OCI-LY7 (cell line): ENCODE measurements around the gene TMEM126A. TPM values are rescaled to one million over a fixed set of nuclear protein-coding genes. Genes with fewer than 3 reads are reported as not detected.

Experiments
- BruUV-seq: library from RNA; stranded (reverse); fragments of 400-500 nt; replicated peaks from 2 replicates; lab custom pipeline; 2021; lab: Mats Ljungman, UMichigan
- CTCF ChIA-PET: fragments of 300-600 bp; sonication (Branson Sonifier 250); formaldehyde crosslinking; loops from one replicate; lab custom pipeline; 2022; ENCODE audit warnings: antibody characterized with exemption; ENCODE audit not compliant: unreplicated experiment; lab: Charles Lee
- POLR2A ChIA-PET: fragments of 300-600 bp; sonication (Branson Sonifier 250); formaldehyde crosslinking; loops from one replicate; lab custom pipeline; 2022; ENCODE audit warnings: antibody characterized with exemption; lab: Charles Lee
- DNase-seq: peaks from one replicate; pipeline ENCODE4 v3.0.0-alpha.2; 2015; ENCODE audit warnings: low spot score
- H2AFZ ChIP-seq: fragments of 200-600 bp; sonication (generic), shearing (Covaris generic); 2 replicates; pipeline ENCODE4 v1.6.1; 2014; ENCODE audit warnings: mild to moderate bottlenecking, antibody characterized with exemption, low read length, moderate library complexity
- H3K27ac ChIP-seq: fragments of 200-600 bp; sonication (generic); 2 replicates; pipeline ENCODE4 v1.5.1; 2014; ENCODE audit warnings: mixed run types, low read depth, mild to moderate bottlenecking, moderate library complexity, low read length, inconsistent platforms; ENCODE audit not compliant: poor library complexity, severe bottlenecking
- H3K36me3 ChIP-seq: fragments of 200-600 bp; sonication (generic); 2 replicates; pipeline ENCODE4 v1.6.1; 2014; ENCODE audit warnings: mild to moderate bottlenecking, antibody characterized with exemption, low read length, moderate library complexity, mixed read lengths; ENCODE audit not compliant: insufficient read depth
- H3K4me1 ChIP-seq: fragments of 200-600 bp; sonication (generic); 2 replicates; pipeline ENCODE4 v1.5.1; 2014; ENCODE audit warnings: mild to moderate bottlenecking, low read length; ENCODE audit not compliant: insufficient read depth, poor library complexity, severe bottlenecking
- H3K4me2 ChIP-seq: fragments of 200-600 bp; sonication (generic); 2 replicates; pipeline ENCODE4 v1.6.1; 2014; ENCODE audit warnings: mild to moderate bottlenecking, low read length
- H3K4me3 ChIP-seq: fragments of 200-600 bp; sonication (generic); 2 replicates; pipeline ENCODE4 v1.5.1; 2014; ENCODE audit warnings: mild to moderate bottlenecking, low read depth, low read length; ENCODE audit not compliant: poor library complexity, severe bottlenecking
- H3K79me2 ChIP-seq: fragments of 200-600 bp; sonication (generic); 2 replicates; pipeline ENCODE4 v1.6.1; 2016; ENCODE audit warnings: low read depth, mild to moderate bottlenecking, low read length, moderate library complexity, mixed read lengths; ENCODE audit not compliant: insufficient read depth
- H3K9me2 ChIP-seq: fragments of 200-600 bp; sonication (generic); 2 replicates; pipeline ENCODE4 v1.6.1; 2016; ENCODE audit warnings: mild to moderate bottlenecking, low read length, mixed read lengths; ENCODE audit not compliant: insufficient read depth
- H3K9me3 ChIP-seq: fragments of 200-600 bp; sonication (generic); 2 replicates; pipeline ENCODE4 v1.6.1; 2014; ENCODE audit warnings: mild to moderate bottlenecking, mixed run types, low read length, mixed read lengths
- H4K20me1 ChIP-seq: fragments of 200-600 bp; sonication (generic); 2 replicates; pipeline ENCODE4 v1.6.1; 2014; ENCODE audit warnings: mild to moderate bottlenecking, antibody characterized with exemption, low read length, moderate library complexity, mixed read lengths; ENCODE audit not compliant: insufficient read depth
- CTCF ChIP-seq: fragments of 200-600 bp; sonication (generic); conservative IDR thresholded peaks from 2 replicates; pipeline ENCODE4 v1.5.1; 2014; ENCODE audit warnings: mild to moderate bottlenecking, antibody characterized with exemption, low read length, moderate library complexity, mixed read lengths
- EZH2phosphoT487 ChIP-seq: fragments of 200-600 bp; sonication (generic); IDR thresholded peaks from 2 replicates; pipeline ENCODE4 v1.6.1; 2018; ENCODE audit warnings: low read depth, borderline replicate concordance, mild to moderate bottlenecking, mixed run types, antibody characterized with exemption, low read length, moderate library complexity, mixed read lengths
- intact Hi-C: fragments of 100-400 bp; cut with micrococcal nuclease; formaldehyde crosslinking; loops from one replicate; pipeline ENCODE4 v1.10.0; 2022; ENCODE audit not compliant: unreplicated experiment
- total RNA-seq, 2 experiments: library from RNA; depleted of rRNA in 1 of 2; stranded (reverse); fragments of >200 nt in 1 of 2; shearing (Covaris generic) in 1 of 2; gene quantifications; 2 replicates each; pipeline ENCODE4 v1.2.3, GENCODE V29; 2014 to 2022

Gene TMEM126A
- total RNA-seq, 2 experiments from 2014 or later = 16.8 to 25.6 TPM

DNA sequence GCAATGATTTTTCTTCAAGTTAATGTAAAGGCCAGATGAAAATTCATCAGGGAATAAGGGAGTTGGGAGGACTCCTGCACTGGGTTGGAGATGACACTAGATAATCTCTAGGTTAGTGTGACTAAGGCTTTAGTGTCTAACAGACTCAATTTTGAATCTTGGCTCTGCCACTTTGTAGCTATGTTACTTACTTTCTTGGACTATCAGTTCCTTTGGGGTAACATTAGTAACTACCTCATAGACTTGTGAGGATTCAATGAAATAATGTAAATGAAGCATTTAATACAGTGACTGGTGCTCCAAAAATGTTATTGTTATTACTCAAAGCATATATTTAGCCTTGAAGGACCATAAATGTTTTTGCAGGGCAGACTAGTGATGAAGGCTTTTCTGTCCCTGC, 47.8 kb downstream of the TMEM126A start:
- Histone ChIP-seq H3K79me2 (no peaks in the 10 kb centered on the region), H3K4me2 (no peak overlapping the region), H3K36me3 (no peaks in the 10 kb centered on the region), H3K27ac (no peak overlapping the region), H3K9me3 (no peaks in the 10 kb centered on the region), H3K9me2 (no peaks in the 10 kb centered on the region), H3K4me3 (no peak overlapping the region), H4K20me1 (no peaks in the 10 kb centered on the region), H3K4me1 (no peaks in the 10 kb centered on the region), H2AFZ (no peak overlapping the region)
- intact Hi-C loops = loop anchor here (10.0 kb wide), 1 partner anchor 129 kb away; no protein-coding TSS in a partner anchor
- ChIA-PET POLR2A (interaction anchor here (1.4 kb wide), 1 partner anchor 28 kb away, joined by 3 read pairs; no protein-coding TSS in a partner anchor), CTCF (no interaction called here)
- BruUV-seq = no TSS peak
- DNase-seq = no peak
- no peak for TF ChIP-seq CTCF
- TF ChIP-seq EZH2phosphoT487 = no peak

DNA sequence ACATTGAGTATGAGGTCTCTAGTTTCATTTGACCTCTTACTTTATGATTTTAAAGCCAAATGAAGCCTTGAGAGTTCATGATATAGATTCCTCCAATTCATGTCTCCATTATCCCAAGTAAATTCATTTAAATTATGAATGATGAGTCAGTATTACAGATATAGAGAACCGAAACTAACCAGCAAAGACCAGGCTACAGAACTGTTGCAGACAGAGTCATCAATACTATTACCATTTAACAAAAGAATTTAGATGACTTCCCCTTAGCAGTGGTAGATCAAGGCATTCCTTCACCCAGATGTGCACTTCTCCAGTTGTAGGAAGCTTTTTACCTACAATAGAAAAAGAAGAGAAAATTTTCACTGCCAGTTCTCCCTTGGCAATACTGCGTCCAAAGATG, 50.0 kb downstream of the TMEM126A start:
- H3K9me2 ChIP-seq = no peaks in the 10 kb centered on the region
- no peaks in the 10 kb centered on the region for H4K20me1 ChIP-seq
- CTCF ChIA-PET = no interaction called here
- no peaks in the 10 kb centered on the region for H3K9me3 ChIP-seq
- no peak overlapping the region for H2AFZ ChIP-seq
- H3K36me3 ChIP-seq = no peaks in the 10 kb centered on the region
- no peak overlapping the region for H3K4me3 ChIP-seq
- H3K4me1 ChIP-seq = no peaks in the 10 kb centered on the region
- no peak for TF ChIP-seq CTCF
- no peak for TF ChIP-seq EZH2phosphoT487
- intact Hi-C loops = loop anchor here (10.0 kb wide), 1 partner anchor 127 kb away; no protein-coding TSS in a partner anchor
- POLR2A ChIA-PET = interaction anchor here (1.2 kb wide), 1 partner anchor 100 kb away, joined by 3 read pairs; no protein-coding TSS in a partner anchor
- no TSS peak for BruUV-seq
- H3K4me2 ChIP-seq = no peak overlapping the region
- DNase-seq = no peak
- H3K79me2 ChIP-seq = no peaks in the 10 kb centered on the region
- H3K27ac ChIP-seq = no peak overlapping the region

DNA sequence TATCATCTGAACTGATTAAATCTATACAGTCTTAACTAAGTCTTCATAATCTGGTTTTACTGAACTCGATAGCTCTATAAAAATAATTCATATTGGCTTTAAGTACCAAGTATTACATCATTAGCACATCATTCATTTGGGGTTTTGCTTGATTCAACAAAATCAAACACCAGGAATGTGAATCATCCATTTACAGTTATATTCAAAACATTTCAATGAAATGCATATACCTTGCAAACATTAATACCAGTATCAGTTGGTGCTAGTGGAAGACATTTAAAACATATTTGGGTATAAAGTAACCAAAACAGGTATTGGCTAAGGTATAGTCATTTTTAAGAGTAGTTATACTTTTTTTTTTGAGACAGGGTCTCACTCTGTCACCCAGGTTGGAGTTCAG, 50.4 kb downstream of the TMEM126A start:
- no peak overlapping the region for H3K27ac ChIP-seq
- no peak for DNase-seq
- H3K4me3 ChIP-seq = no peak overlapping the region
- H4K20me1 ChIP-seq = no peaks in the 10 kb centered on the region
- TF ChIP-seq EZH2phosphoT487 = no peak
- ChIA-PET POLR2A (interaction anchor here (1.2 kb wide), 1 partner anchor 100 kb away, joined by 3 read pairs; no protein-coding TSS in a partner anchor), CTCF (no interaction called here)
- no peak overlapping the region for H3K4me2 ChIP-seq
- no TSS peak for BruUV-seq
- H3K79me2 ChIP-seq = no peaks in the 10 kb centered on the region
- H3K4me1 ChIP-seq = no peaks in the 10 kb centered on the region
- no peak overlapping the region for H2AFZ ChIP-seq
- no peaks in the 10 kb centered on the region for H3K9me3 ChIP-seq
- intact Hi-C loops = loop anchor here (10.0 kb wide), 1 partner anchor 127 kb away; no protein-coding TSS in a partner anchor
- no peaks in the 10 kb centered on the region for H3K9me2 ChIP-seq
- H3K36me3 ChIP-seq = no peaks in the 10 kb centered on the region
